Measurements from ENCODE around the gene CYSRT1.
A peak's percentile ranks its signal among the peaks of the same experiment; 100 is the strongest.
"Not testable (repeated sequence)": the region's sequence is repeated elsewhere in the genome, so short reads cannot be mapped to it uniquely, and the experiment has no call there.

Gene CYSRT1

DNA sequence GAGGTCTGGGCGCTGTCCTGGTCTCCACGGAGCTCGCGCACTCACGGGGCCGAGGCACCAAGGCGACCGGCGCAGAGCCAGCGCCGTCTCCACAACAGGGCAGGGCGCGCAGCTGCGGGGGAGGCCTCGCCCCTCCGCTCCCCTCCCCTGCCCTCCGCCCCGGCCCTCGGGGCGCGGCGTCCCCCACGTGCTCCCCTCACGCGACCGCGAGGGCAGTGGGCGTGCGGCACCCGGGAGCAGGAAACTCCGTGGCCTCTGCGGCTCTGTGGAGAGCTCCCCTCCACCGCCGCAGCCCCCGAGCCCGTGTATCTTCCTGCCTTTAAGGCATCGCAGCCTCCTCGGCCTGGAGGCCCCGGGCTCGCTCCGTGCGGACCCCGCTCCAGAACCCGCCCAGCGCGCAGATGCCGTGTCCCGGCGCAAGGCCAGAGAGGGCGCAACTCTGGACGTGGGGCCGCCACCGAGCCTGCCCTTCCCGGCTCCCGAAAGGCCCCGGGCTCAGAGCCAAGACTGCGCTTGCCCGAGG lies 15.4 kb downstream of the CYSRT1 start:
- no peak for DNase-seq

DNA sequence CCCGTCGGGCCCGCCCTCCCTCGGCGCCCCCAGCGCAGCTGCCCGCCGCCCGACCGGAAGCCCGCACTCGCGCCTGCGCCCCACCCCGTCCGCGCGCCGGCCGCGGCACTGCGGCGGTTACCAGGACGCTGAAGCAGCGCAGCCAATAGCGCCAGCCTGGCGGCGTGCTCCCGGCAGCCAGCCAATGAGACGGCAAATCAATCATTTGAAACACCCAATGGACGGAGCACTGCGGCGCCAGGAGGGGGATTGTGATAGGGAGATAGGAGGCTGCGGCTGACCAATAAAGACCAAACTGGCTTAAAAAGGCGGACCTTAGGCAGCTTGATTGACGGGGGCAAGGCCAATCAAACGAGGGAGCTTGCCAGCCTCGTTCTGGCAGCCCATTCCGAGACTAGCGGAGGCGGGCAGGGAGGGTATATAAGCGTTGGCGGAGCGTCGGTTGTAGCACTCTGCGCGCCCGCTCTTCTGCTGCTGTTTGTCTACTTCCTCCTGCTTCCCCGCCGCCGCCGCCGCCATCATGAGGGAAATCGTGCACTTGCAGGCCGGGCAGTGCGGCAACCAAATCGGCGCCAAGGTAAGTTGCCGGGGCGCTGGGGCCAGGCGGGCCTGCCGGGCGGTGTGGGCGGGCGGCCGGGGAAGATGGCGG lies 16.0 kb downstream of the CYSRT1 start, which contains the start of gene TUBB4B:
TUBB4B (plus strand) TSS at position 447 of the 649 bp plus-strand sequence; CDS start at position 521, 74 bp downstream.
- DNase-seq = peak; percentile 100

DNA sequence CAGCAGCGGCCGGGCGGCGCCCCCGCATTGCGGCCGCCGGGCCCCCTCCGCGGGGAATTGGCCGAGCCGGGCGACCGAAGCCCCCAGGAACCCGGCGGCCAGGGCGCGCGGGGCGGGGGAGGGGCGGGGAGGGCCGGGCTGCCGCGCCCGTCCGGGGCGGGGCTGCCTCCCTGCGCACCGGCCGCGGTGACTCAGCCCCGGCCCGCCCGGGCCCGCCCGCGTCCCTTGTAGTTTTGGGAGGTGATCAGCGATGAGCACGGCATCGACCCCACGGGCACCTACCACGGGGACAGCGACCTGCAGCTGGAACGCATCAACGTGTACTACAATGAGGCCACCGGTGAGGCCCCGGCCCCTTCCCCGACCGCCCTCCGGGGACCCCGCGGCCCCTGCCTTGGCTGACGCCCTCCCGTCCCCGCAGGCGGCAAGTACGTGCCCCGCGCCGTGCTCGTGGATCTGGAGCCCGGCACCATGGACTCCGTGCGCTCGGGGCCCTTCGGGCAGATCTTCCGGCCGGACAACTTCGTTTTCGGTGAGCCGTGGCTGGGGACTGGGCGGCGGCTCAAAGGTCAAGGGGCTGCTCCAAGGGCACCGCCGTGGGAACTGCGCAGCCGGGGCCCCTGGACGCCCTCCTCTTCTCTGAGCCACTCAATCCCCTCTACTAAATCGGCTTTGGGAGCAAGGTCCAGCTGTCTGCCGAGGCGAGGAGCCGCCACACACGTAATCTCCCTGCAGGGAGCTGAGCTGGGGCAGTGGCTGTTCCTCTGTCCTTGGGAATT lies 16.7 kb downstream of the CYSRT1 start:
- DNase-seq = peak; percentile 44

DNA sequence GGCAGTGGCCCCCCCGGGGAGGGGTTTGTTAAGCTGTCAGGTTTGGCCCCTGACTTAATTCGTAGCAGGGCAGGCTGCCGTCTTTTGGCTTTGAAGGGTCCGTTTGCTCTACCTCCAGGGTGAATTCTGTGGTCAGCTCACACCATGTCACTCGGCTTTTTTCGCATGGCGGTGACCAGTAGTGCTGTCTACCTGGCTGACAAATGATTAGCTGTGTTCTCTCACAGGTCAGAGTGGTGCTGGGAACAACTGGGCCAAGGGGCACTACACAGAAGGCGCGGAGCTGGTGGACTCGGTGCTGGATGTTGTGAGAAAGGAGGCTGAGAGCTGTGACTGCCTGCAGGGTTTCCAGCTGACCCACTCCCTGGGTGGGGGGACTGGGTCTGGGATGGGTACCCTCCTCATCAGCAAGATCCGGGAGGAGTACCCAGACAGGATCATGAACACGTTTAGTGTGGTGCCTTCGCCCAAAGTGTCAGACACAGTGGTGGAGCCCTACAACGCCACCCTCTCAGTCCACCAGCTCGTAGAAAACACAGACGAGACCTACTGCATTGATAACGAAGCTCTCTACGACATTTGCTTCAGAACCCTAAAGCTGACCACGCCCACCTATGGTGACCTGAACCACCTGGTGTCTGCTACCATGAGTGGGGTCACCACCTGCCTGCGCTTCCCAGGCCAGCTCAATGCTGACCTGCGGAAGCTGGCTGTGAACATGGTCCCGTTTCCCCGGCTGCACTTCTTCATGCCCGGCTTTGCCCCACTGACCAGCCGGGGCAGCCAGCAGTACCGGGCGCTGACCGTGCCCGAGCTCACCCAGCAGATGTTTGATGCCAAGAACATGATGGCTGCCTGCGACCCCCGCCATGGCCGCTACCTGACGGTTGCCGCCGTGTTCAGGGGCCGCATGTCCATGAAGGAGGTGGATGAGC lies 17.6 kb downstream of the CYSRT1 start:
- DNase-seq = no peak

- DNase-seq = not testable (repeated sequence)
Observed at GRCh38 chr9:137243266-137243625, 18.3 kb downstream of the CYSRT1 start.

DNA sequence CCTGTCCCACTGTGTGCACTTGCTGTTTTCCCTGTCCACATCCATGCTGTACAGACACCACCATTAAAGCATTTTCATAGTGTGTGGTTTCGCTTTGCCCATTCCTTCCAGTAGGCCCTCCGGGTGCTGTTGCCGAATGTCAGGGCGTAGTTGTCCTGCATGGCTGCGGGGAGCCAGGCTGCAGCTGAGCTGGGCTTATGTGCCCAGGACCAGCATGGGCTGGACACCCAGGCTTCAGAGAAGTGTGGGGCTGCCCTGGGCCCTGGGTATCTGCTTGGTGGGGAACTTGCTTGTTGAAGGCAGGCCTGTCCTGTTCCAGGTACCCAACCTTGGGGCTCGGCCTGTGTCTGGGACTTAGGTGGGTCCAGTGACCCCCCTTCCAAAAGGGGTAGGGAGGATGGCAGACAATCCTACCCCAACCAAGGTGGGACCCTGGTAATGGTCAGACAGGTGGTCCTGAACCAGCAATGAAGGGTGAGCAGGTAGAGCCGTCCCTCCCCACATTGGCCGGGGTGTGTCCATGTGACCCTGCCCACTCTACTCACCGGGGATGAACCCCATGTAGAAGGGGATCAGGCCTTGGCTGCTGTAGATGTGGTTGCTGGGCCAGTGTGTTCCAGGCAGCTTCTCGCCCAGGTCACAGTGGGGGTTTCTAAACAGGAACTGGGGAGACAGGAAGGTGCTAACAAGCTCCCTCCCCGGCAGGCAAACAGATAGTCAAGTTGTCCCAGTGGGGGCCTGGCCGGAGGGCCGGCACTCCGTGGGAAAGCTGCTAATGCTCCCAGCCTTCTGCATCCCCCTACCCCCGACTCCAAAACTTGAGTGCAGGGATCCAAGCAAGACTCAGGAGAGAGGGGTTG lies 18.9 kb downstream of the CYSRT1 start:
- no peak for DNase-seq

GRCh38 chr9:137244486-137245449 lies 19.8 kb downstream of the CYSRT1 start:
- no peak for DNase-seq

GRCh38 chr9:137245450-137246421 lies 20.8 kb downstream of the CYSRT1 start:
- no peak for DNase-seq

DNA sequence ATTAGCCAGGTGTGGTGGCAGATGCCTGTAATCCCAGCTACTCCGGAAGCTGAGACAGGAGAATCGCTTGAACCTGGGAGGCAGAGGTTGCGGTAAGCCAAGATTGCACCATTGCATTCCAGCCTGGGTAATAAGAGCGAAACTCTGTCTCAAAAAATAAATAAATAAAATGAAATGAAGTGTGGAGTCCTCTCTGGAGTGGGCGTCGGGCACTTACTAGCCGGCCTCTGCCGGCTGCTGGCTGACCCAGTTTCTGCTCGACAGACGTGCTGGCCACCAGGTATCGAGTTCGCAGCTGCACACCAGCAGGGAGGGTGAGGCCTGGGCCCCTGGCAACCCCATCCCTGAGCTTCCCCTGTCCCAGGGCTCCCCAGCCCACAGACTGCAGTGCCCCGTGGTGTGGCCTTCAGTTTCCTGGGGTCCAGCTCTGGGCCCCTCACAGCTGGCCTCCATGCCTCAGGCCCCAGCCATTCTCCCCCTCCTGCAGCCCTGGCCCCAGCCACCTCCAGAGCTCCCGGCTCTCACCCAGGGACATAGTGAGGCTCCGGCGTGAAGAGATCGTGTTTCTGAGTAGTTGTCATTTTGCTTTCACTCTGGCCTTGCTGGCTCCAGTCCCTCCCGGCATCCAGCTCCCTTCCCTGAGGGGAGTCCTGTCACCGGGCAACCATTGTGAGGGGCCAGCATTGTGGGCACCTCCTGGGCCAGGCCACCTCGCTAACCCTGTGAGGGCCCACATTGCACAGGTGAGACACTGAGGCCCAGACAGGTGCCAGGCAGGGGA lies 22.4 kb downstream of the CYSRT1 start:
- no peak for DNase-seq

DNA sequence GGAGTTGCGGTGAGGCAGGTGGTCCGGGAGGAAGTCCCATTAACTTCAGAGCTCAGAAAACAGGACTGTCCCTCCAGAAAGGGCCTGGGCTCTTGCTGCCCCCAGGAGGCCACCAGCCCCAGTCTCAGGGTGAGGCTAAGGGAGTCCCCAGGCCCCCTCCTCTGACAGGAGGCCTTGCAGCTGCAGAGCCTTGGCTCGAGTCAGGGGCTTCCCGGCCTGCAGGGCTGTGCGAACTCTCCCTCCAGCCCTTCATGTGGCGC lies 22.9 kb downstream of the CYSRT1 start:
- DNase-seq = no peak

DNA sequence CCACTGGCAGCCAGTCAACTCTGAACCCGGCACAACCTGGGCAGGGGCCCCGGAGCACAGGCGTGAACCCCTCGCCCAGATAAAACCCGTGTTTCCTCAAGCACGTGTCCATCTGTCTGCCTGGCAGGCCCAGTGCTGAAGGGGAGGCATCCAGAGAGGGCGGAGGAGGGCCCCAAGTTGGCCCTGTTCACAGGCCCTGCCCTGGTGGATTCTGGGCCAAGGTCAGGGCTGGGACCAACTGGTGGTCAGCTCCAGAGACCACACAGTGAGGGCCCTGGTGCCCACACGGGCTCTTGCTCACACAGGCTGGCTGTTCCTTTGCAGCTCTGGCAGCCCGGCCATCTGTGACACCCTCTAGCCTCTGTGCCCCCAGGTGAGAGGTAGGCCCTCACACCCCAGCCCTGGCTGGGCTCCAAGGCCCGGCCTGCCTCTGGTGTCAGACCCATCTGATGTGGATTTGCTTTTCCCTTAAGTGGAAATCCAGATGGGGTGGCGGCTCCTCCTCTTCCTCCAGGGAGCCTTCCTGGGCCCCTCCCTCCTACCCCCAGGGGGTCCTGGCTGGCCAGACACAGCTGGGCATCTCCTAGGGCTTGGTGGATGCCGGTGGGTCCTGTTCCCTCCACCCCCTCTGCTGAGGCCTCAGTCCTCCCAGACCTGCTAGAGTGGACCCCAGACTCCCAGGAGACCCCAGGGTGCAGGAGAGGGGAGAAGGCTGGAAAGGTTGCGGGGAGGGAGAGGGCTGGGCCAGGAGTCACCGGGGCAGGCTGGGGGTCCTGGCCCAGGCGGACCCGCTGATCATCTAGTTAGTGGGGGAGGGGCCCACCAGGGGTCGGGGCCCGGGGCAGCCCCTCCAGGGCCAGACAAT lies 25.6 kb downstream of the CYSRT1 start:
- DNase-seq = peak; percentile 51

DNA sequence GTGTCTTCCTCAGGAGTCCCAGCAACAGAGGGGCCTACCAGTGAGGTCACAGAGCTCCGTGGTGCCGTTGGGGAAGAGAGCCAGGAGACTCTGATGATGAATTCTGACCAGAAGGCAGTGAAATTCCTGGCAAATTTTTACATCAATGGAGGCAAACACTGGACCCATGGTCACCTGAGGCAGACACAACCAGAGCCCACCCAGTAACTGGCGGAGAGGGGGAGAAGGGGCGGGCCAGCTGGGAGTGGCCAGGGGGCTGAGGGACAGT lies 26.2 kb downstream of the CYSRT1 start, which contains the start of gene STPG3:
STPG3 (plus strand) TSS at position 93 of the 268 bp plus-strand sequence; CDS start at position 94, 1 bp downstream.
- DNase-seq = no peak

DNA sequence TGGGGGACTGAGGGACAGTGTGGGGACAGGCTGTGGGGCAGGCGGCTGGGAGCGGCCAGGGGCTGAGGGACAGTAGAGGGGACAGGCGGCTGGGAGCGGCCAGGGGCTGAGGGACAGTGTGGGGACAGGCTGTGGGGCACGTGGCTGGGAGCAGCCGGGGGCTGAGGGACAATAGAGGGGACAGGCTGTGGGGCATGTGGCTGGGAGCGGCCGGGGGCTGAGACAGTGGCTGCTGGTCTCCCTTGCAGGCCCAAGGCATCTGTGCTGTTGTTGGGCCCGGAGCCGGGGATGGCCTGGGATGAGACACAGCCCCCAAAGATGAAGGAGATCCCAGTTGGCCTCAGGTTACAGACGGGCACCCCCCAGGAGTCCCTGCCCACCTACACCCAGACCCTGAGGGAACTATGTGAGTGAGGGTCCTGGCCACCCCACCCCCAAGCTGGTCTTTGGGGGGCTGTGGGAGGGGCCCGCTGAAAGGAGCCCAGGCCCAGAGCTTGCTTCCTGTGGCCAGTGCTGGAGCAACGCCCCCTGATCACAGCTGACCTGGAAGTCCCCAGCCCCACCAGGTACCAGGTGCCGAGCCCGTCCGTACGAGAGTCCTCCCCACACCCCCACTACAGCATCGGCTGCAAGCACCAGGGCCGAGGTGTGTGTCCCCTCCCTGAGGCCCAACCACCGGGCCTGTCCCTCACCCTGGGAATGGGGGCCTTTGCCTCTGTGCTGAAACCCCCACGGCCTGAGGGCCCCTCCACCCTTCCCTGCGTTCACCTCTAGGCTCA lies 26.7 kb downstream of the CYSRT1 start:
- no peak for DNase-seq

- no peak for DNase-seq
Observed at GRCh38 chr9:137252555-137253506, 27.9 kb downstream of the CYSRT1 start.

- DNase-seq = no peak
Observed at GRCh38 chr9:137253717-137254623, 29.0 kb downstream of the CYSRT1 start.
